Activated naive CD8-positive, alpha-beta T cell treated with anti-CD3 and anti-CD28 coated beads for 36 hours (primary cell): ENCODE measurements around the gene OBSL1. TPM values are rescaled to one million over a fixed set of nuclear protein-coding genes. Genes with fewer than 3 reads are reported as not detected.

Source experiments
- DNase-seq: peaks from one replicate; pipeline ENCODE4 v3.0.0; 2021
- H3K27ac Mint-ChIP-seq: one replicate; pipeline ENCODE4 v1.8.0; 2022; ENCODE audit warnings: mild to moderate bottlenecking, moderate library complexity, mixed read lengths
- H3K27me3 Mint-ChIP-seq: one replicate; pipeline ENCODE4 v1.8.0; 2022; ENCODE audit warnings: mild to moderate bottlenecking, mixed read lengths
- H3K36me3 Mint-ChIP-seq: one replicate; pipeline ENCODE4 v1.8.0; 2021; ENCODE audit warnings: mild to moderate bottlenecking, mixed read lengths
- H3K4me1 Mint-ChIP-seq: one replicate; pipeline ENCODE4 v1.8.0; 2021; ENCODE audit warnings: mixed read lengths
- H3K4me3 Mint-ChIP-seq: one replicate; pipeline ENCODE4 v1.8.0; 2022; ENCODE audit warnings: mild to moderate bottlenecking, moderate library complexity, mixed read lengths
- H3K9me3 Mint-ChIP-seq: one replicate; pipeline ENCODE4 v1.8.0; 2022; ENCODE audit warnings: mixed read lengths
- total RNA-seq, 2 experiments: library from RNA; stranded (reverse); gene quantifications; one replicate each; pipeline ENCODE4 v1.2.3, GENCODE V29; 2021

The OBSL1 gene
- total RNA-seq, 2 experiments from 2014 or later: 1.7 to 2.0 TPM

DNA sequence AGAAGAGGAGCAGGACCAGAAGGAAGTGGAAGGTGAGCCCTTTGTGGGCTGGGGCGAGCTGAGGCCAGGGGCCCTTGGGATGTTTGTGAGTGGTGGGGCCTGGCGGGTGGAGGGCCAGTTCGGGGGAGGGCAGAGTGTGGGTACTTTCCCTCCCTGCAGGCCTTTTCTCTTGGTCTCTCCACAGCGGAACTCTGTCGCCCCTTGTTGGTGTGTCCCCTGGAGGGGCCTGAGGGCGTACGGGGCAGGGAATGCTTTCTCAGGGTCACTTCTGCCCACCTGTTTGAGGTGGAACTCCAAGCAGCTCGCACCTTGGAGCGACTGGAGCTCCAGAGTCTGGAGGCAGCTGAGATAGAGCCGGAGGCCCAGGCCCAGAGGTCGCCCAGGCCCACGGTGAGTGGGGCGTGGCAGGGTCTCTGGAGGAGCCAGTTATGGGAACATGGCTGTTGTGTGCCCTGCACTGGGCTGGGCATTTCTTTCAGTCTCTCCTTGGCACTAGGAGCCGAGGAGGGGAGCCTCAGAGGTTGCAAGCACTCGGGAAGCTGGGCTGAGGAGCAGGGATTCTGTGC is 37.1 kb upstream of the OBSL1 start:
- H3K27ac Mint-ChIP-seq: no peak overlapping the region
- no peak for DNase-seq
- H3K9me3 Mint-ChIP-seq: no peaks in the 10 kb centered on the region
- peaks cover 7% of the 10 kb centered on the region for H3K36me3 Mint-ChIP-seq
- no peak overlapping the region for H3K4me3 Mint-ChIP-seq
- H3K4me1 Mint-ChIP-seq: peaks cover 9% of the 10 kb centered on the region
- H3K27me3 Mint-ChIP-seq: no peaks in the 10 kb centered on the region

DNA sequence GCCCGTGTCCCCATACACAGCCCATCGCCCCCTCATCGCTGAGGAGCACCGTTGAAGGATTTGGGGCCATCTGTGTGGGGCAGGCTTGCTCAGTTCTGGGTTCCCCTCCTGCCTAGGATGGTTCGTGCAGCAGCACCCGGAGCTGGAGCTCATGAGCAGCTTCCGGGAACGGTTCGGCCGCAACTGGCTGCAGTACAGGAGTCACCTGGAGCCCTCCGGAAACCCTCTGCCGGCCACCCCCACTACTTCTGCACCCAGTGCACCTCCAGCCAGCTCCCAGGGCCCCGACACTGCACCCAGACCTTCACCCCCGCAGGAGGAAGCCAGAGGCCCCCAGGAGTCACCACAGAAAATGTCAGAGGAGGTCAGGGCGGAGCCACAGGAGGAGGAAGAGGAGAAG is 36.6 kb upstream of the OBSL1 start:
- no peak for DNase-seq
- Mint-ChIP-seq H3K4me3 (no peak overlapping the region), H3K27ac (no peak overlapping the region), H3K9me3 (no peaks in the 10 kb centered on the region), H3K27me3 (no peaks in the 10 kb centered on the region), H3K36me3 (peaks cover 9% of the 10 kb centered on the region), H3K4me1 (peaks cover 8% of the 10 kb centered on the region)

DNA sequence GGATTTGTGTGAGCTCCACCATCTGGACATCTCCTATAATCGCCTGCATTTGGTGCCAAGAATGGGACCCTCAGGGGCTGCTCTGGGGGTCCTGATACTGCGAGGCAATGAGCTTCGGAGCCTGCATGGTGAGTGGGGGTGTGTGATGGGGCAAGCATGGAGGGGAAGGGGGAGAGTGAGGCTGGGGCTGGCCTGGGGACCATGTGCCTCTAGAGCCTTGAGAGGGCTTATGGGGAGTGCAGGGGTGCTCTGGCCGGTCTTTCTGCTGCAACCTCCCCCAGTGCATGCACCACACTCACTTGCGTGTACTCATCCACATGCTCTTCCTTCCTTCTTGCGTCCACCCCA is 34.2 kb upstream of the OBSL1 start:
- Mint-ChIP-seq H3K4me1 (no peaks in the 10 kb centered on the region), H3K27me3 (no peaks in the 10 kb centered on the region), H3K27ac (no peak overlapping the region), H3K9me3 (no peaks in the 10 kb centered on the region), H3K4me3 (no peak overlapping the region), H3K36me3 (peaks cover 16% of the 10 kb centered on the region)
- DNase-seq: no peak

DNA sequence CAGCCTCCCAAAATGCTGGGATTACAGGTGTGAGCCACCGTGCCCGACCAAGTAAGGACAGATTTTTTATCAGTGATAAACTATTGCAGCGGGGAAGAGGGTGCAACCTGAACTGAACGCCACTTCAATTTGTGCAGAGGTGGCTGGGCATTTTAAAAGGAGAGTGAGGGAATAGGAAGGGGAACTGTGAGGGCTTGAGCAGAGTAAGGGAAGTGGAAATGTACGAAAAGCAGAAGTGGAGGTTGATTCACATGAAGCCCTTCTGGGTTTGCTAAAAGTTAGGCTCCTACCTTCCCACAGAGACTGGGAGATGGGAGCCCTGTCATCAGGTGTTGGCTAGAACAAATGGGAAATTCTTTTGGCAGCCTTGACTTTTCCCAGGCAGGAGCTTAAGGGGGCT is 32.4 kb upstream of the OBSL1 start:
- Mint-ChIP-seq H3K4me1 (peaks cover 4% of the 10 kb centered on the region), H3K4me3 (no peak overlapping the region), H3K27ac (no peak overlapping the region), H3K36me3 (peaks cover 18% of the 10 kb centered on the region), H3K9me3 (no peaks in the 10 kb centered on the region), H3K27me3 (no peaks in the 10 kb centered on the region)
- no peak for DNase-seq

DNA sequence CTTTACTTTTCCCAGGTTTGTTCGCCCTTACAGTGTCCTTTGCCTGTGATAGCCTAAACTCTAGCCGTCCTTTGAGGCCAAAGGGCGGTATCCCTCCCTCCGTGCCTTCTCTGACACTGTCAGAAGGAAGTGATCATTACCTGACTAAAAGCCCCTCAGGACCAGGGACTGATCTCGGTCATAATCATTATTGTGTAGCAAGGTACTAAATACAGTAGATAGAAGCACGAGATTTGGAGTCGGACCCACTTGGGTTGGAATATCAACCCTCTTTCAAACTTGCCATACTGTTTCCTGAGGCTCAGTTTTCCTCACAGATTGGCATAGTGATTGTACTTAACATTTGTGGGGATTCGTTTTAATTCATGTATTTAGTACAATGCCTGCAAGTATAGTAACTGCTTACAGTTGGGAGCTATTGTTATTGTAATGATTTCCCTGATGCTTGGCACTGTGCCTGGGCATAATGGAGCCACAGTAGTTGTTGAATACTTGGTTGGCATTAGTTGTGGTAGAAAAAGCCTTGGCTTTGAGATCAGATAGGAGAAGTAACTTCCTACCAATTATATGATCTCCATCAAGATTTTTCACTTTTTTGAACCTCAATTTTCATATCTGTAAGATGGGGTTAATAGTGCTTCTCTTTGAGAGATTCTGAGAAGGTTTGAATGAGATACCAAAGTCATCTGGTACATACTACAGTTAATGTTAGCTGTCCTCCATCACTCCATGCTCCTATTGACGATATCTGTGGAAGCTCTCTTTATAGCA is 27.2 kb upstream of the OBSL1 start:
- Mint-ChIP-seq H3K36me3 (peaks cover 10% of the 10 kb centered on the region), H3K27ac (peak overlapping the region; percentile 93), H3K4me3 (peak overlapping the region; percentile 93), H3K4me1 (peaks cover 24% of the 10 kb centered on the region), H3K9me3 (no peaks in the 10 kb centered on the region), H3K27me3 (peaks cover 3% of the 10 kb centered on the region)
- DNase-seq: no peak

DNA sequence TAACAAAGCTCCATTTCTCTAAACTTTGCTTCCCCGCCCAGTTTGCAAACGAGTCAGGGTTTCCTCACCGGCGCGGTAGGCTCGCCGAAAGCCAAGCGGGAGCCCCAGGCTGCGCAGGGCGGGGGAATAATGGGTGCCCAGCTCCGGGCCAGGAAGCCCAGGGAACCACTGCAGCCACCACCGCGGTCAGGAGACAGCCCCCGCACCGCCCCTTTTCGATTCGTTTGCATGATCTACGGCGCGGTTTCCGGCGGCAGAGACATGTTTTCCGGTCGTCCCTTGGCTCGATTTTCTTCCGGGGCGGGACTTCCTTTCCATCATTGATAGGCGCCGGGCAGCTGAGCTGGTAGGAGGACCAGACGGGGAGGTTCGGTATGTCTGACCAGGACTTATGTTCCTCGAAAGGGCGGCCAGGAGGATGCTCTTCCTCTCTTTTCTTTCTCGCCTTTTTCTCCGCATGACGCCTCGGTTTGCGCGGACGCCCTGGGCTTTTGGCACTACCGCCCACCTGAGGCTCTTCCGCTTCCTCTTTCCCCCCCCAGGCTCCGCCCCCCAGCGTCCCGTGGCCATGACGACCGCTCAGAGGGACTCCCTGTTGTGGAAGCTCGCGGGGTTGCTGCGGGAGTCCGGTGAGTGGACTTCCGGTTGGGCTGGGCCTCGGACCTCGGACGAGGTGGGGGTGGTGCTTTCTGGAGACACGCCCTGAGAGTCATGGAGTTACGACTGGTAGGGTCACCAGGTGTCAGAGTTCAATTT is 26.4 kb upstream of the OBSL1 start, which contains the start of gene STK11IP:
STK11IP (plus strand) TSS at position 306 of the 756 bp plus-strand sequence; CDS start at position 569, 263 bp downstream.
- Mint-ChIP-seq H3K4me3 (peak within 1 kb of the TSS; percentile 93), H3K4me1 (peaks cover 24% of the 10 kb centered on the region), H3K27ac (peak within 1 kb of the TSS; percentile 93), H3K36me3 (peaks cover 9% of the 10 kb centered on the region), H3K9me3 (no peaks in the 10 kb centered on the region), H3K27me3 (peaks cover 3% of the 10 kb centered on the region)
- peak; percentile 90 for DNase-seq

DNA sequence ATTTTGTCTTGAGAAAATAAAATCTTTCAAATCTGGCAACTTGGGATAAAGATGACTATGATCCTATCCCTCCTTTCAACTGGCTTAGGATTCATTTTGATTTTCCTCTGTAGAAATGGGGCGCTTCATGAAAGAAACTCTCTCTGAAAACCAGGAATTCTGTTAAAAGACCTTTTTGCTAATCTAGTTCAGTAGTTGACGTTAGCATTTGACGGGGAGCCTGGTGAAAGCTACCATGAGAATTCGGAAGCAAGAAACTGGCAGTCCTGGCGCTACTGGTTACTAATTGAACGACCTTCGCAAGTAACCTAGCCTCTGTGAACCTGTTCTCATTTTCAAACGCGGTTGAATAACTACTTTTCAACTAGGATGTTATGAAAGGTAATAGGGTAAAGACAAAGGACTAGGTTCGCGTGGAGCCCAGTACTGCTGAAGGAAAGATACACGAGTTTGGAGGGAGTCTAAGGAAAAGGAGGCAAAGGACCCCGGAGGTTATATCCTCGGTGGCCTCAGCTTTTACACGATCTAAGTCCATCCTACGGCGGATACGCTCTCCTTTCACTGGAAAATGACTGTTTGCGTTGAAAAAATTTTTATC is 25.7 kb upstream of the OBSL1 start:
- no peaks in the 10 kb centered on the region for H3K9me3 Mint-ChIP-seq
- no peak for DNase-seq
- H3K27me3 Mint-ChIP-seq: peaks cover 3% of the 10 kb centered on the region
- peaks cover 5% of the 10 kb centered on the region for H3K36me3 Mint-ChIP-seq
- H3K27ac Mint-ChIP-seq: peak overlapping the region; percentile 93
- H3K4me1 Mint-ChIP-seq: peaks cover 24% of the 10 kb centered on the region
- peak overlapping the region; percentile 93 for H3K4me3 Mint-ChIP-seq

DNA sequence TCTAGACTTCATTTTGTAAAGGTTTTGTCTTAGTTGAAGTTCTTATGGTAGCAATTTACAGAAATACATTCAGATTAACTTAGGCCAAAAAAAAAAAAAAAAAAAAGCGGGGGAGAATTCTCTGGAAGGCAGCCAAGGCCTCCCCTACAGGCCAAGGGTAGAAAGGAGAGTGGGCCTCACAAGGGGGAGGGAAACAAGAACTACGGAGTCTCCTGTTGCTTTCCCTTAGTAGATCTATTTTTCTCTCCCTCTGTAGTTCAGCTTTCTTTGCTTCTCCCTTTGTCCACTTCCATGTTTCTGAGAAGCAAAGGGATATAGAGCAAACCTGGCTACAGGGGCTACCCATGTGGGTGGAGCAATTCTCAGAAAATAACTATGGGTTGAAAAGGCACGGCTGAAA is 23.9 kb upstream of the OBSL1 start:
- H3K9me3 Mint-ChIP-seq: no peaks in the 10 kb centered on the region
- peaks cover 3% of the 10 kb centered on the region for H3K27me3 Mint-ChIP-seq
- DNase-seq: no peak
- no peak overlapping the region for H3K4me3 Mint-ChIP-seq
- no peak overlapping the region for H3K27ac Mint-ChIP-seq
- peaks cover 2% of the 10 kb centered on the region for H3K36me3 Mint-ChIP-seq
- H3K4me1 Mint-ChIP-seq: peaks cover 24% of the 10 kb centered on the region

DNA sequence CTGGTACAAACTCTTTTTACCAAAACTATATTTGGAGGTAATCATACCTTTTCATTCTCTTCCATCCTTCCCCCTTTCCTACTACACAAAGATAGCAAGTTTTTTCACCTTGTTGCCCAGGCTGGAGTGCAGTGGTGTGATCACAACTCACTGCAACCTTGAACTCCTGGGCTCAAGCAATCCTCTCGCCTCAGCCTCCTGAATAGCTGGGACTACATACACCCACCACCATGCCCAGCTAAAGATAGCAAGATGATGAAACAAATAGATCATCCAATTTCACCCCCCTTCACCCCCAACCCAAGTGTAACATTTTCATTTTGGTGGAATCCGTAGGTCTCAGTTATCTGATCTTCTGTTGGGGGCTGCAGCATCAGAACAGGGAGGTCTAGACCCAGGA is 21.8 kb upstream of the OBSL1 start:
- H3K36me3 Mint-ChIP-seq: no peaks in the 10 kb centered on the region
- H3K4me1 Mint-ChIP-seq: peaks cover 14% of the 10 kb centered on the region
- no peak overlapping the region for H3K27ac Mint-ChIP-seq
- H3K4me3 Mint-ChIP-seq: no peak overlapping the region
- no peaks in the 10 kb centered on the region for H3K9me3 Mint-ChIP-seq
- DNase-seq: no peak
- H3K27me3 Mint-ChIP-seq: peaks cover 3% of the 10 kb centered on the region

DNA sequence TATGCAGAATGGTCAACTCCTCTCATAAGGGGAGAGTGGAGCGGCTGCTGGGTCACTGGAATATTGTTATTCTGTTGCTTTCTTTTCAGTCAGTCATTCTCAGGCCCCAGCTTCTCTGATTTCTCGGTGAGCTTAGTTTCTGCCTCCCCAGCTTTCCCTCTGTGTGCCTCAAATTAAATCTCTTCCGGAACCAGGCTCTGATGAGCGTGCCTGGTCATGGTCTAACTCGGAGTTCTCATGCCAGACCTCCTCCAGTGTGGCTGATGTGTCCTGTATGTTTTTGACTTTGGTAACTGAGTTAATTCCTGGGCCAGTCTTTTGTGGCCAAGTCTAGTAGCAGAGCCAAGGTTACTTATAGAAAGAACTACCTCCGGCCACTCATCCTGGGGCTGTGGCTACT is 21.4 kb upstream of the OBSL1 start:
- Mint-ChIP-seq H3K27ac (no peak overlapping the region), H3K9me3 (no peaks in the 10 kb centered on the region), H3K4me1 (peaks cover 12% of the 10 kb centered on the region), H3K36me3 (no peaks in the 10 kb centered on the region), H3K4me3 (no peak overlapping the region), H3K27me3 (peaks cover 3% of the 10 kb centered on the region)
- DNase-seq: no peak

DNA sequence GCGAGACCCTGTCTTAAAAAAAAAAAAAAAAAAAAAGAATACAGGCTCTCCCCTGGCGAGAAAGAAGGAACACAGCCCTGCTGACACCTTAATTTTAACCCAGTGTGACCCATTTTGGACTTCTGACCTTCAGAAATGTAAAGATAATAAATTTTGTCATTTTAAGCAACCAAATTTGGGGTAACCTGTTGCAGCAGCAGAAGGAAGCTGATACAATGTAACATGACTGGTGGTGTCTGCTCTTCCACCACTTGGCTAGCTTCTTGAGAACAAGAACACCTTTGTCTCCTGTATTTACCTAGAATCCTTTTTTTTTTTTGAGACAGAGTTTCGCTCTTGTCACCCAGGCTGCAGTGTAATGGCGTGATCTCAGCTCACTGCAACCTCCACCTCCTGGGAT is 19.8 kb upstream of the OBSL1 start:
- no peak for DNase-seq
- H3K4me3 Mint-ChIP-seq: no peak overlapping the region
- H3K9me3 Mint-ChIP-seq: no peaks in the 10 kb centered on the region
- H3K4me1 Mint-ChIP-seq: peaks cover 5% of the 10 kb centered on the region
- no peak overlapping the region for H3K27ac Mint-ChIP-seq
- H3K27me3 Mint-ChIP-seq: no peaks in the 10 kb centered on the region
- no peaks in the 10 kb centered on the region for H3K36me3 Mint-ChIP-seq

DNA sequence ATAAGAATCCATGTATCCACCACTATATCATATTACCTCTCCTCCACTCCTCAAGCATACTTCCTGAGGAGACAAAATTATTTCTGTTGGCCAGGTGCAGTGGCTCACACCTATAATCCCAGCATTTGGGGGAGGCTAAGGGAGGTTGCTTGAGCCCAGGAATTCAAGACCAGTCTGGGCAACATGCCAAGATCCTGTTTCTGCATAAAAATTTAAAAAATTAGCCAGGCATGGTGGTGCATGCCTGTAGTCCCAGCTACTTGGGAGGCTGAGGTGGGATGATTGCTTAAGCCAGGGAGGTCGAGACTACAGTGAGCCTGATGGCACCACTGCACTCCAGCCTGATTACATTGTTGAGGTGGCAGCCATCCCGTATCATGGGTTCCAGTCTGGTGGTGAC is 10.0 kb upstream of the OBSL1 start:
- Mint-ChIP-seq H3K9me3 (no peaks in the 10 kb centered on the region), H3K27me3 (peaks cover 8% of the 10 kb centered on the region), H3K4me1 (no peaks in the 10 kb centered on the region), H3K4me3 (no peak overlapping the region), H3K27ac (no peak overlapping the region), H3K36me3 (no peaks in the 10 kb centered on the region)
- no peak for DNase-seq

DNA sequence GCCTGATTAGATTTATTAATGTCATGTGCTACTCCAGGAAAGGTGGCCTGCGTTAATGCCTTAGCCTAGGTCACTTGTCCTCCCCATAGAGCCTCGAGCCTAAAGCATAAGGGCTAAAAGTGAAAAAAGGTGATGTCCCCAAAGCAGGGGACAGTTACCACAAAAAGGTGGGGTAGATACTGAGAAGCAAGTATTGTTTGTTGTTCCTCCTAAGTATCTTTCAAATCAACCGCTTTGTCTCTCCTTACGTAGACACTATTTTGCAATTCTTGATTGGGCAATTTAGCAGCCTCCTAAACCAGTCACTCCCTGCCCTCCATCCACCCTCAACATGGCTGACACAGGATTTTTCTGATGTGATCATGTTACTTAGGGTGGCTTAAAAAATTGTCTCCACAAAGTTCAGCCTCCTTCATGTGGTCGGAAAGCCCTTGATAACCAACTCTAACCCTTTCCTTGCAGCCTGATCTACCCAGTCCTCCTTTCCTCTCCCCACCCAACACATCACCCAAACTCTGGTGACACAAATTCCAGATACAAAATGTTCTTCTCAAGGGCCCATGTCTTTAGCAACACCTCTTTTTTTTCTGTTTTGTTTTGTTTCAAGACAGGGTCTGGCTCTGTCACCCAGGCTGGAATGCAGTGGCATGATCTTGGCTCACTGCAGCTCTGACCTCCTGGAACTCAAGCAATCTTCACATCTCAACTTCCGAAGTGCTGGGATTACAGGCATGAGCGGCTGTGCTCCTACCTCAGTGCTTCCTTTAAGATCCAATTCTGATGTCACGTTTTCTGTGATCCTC is 7.7 kb upstream of the OBSL1 start:
- no peaks in the 10 kb centered on the region for H3K9me3 Mint-ChIP-seq
- H3K27me3 Mint-ChIP-seq: peaks cover 18% of the 10 kb centered on the region
- H3K4me1 Mint-ChIP-seq: no peaks in the 10 kb centered on the region

DNA sequence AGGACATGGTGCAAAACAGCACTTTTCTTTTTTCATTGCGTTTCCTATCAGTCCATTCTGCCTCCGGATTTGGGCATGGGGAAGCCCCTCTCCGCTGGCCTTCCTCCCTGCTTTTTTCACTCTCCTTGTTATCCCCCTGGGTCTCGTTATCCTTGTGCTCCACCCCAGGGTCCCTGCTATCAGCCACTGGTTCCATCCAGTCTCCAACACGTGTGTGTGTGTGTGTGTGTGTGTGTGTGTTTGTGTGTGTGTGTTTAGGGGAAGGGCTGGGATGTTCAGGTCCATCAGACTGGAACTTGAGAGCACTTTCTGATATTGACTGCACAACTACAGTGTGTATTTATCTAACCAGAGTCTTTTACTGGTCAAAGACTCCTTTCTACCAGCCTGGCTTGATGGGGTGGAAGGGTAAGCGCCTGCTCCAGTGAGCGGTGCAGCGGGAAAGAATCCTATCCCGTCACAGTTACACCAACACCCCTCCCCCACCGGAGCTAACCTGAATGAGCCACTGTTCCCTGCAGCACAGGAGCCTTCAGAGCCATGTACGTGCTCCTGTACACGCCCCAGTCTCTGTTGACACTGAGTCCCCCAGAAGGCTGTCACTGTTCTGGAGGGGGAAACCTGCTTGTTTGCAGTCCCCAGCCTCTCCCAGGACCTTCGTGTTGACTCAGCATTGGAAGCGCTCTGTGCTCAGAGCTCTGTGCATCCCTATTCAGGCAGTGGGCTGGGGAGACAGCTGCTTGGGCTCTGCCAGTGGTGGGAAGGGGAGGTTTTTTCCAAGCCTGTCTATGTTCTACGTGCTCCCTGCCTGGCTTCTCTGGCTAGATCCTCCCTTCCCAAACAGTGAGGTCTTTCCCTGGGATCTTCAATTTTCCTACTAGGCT is 5.4 kb upstream of the OBSL1 start:
- H3K4me3 Mint-ChIP-seq: no peak overlapping the region
- H3K27ac Mint-ChIP-seq: no peak overlapping the region
- no peaks in the 10 kb centered on the region for H3K36me3 Mint-ChIP-seq
- no peaks in the 10 kb centered on the region for H3K9me3 Mint-ChIP-seq
- no peaks in the 10 kb centered on the region for H3K4me1 Mint-ChIP-seq
- DNase-seq: no peak
- H3K27me3 Mint-ChIP-seq: peaks cover 30% of the 10 kb centered on the region

More for the DNA sequence above, 7.7 kb upstream of the OBSL1 start:
- Mint-ChIP-seq H3K4me3 (no peak overlapping the region), H3K36me3 (no peaks in the 10 kb centered on the region), H3K27ac (no peak overlapping the region)
- DNase-seq: no peak
